ENCODE measurements around the gene KCNH5. TPM values are rescaled to one million over a fixed set of nuclear protein-coding genes. Genes with fewer than 3 reads are reported as not detected.

Gene KCNH5
- total RNA-seq, 1 experiment from 2014 or later = not detected

- DNase-seq (ENCODE audit: low read depth) = no peak
- in situ Hi-C loops (cut with HindIII; ENCODE audit: low pct_unique_long_range_greater_than_20kb, low sequenced_read_pairs) = no loop called here
Observed at GRCh38 chr14:62711351-62712023, 333.8 kb downstream of the KCNH5 start.

- DNase-seq (ENCODE audit: low read depth) = no peak
- in situ Hi-C loops (cut with HindIII; ENCODE audit: low pct_unique_long_range_greater_than_20kb, low sequenced_read_pairs) = no loop called here
Observed at GRCh38 chr14:62710811-62711210, 334.4 kb downstream of the KCNH5 start.

GRCh38 chr14:62709773-62710172, 335.5 kb downstream of the KCNH5 start:
- in situ Hi-C loops (cut with HindIII; ENCODE audit: low pct_unique_long_range_greater_than_20kb, low sequenced_read_pairs) = no loop called here
- DNase-seq (ENCODE audit: low read depth) = no peak

- in situ Hi-C loops (cut with HindIII; ENCODE audit: low pct_unique_long_range_greater_than_20kb, low sequenced_read_pairs) = no loop called here
Observed at GRCh38 chr14:62706217-62706616, 339.0 kb downstream of the KCNH5 start.

DNA sequence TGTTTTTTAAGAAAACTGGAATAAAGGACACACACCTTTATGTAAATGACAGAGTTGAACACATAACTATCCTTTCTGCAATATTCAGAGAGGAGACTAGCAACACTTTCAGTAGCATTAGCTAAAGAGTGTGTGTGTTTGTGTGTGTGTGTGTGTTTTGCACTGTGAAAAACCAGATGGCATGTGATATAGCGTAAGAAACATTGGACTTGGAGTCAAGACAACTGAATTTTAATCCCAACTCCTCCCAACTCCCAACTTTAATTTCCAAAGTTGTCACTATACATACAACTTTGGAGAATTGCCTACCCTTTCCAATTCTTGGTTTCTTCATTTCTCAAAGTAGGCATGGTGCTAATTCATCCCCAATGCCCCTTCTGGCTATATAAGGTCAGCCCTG, 347.8 kb downstream of the KCNH5 start:
- DNase-seq (ENCODE audit: low read depth) = no peak
- in situ Hi-C loops (cut with HindIII; ENCODE audit: low pct_unique_long_range_greater_than_20kb, low sequenced_read_pairs) = no loop called here

More at GRCh38 chr14:62706217-62706616, 339.0 kb downstream of the KCNH5 start:
- no peak for DNase-seq (ENCODE audit: low read depth)

DNA sequence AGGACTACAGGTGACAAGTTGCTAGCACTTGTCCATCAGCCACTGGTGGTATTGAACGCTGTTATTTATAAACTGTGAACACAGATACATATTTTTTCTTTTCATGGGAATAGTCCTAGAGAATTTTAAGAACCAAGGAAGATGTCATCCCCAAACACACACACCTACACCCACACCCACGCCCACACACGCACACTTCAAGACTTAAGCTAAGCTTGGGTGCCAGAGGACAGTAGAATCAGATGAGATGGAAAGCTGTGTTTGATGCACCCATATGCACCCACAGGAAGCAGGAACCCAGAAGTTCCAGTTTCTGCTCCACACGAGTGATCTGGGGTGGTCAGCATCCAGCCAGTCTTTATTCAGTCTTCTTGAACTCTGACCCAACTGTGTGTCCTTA, 348.3 kb downstream of the KCNH5 start:
- DNase-seq (ENCODE audit: low read depth) = no peak
- in situ Hi-C loops (cut with HindIII; ENCODE audit: low pct_unique_long_range_greater_than_20kb, low sequenced_read_pairs) = no loop called here

- no peak for DNase-seq (ENCODE audit: low read depth)
- in situ Hi-C loops (cut with HindIII; ENCODE audit: low pct_unique_long_range_greater_than_20kb, low sequenced_read_pairs) = no loop called here
Observed at GRCh38 chr14:62696331-62696924, 348.8 kb downstream of the KCNH5 start.

DNA sequence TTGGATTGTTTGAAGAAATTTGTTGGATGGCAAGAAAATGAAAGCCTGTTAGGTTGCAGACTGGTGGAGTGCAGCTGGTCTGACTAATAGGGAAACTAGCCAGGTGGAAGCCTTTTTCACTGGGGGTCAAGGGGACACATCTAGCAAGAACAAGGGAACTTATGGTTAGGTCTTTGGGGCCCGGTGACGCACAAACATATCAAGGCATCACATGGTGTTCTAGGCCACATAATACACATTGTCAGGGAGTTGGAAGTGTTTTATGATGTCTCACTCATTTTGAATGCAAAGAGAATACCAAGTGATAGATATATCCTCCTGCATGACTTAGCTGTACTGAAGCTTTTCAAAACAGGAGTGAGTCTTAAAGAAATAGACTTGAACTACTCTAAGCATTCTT, 351.2 kb downstream of the KCNH5 start:
- in situ Hi-C loops (cut with HindIII; ENCODE audit: low pct_unique_long_range_greater_than_20kb, low sequenced_read_pairs) = no loop called here
- no peak for DNase-seq (ENCODE audit: low read depth)

DNA sequence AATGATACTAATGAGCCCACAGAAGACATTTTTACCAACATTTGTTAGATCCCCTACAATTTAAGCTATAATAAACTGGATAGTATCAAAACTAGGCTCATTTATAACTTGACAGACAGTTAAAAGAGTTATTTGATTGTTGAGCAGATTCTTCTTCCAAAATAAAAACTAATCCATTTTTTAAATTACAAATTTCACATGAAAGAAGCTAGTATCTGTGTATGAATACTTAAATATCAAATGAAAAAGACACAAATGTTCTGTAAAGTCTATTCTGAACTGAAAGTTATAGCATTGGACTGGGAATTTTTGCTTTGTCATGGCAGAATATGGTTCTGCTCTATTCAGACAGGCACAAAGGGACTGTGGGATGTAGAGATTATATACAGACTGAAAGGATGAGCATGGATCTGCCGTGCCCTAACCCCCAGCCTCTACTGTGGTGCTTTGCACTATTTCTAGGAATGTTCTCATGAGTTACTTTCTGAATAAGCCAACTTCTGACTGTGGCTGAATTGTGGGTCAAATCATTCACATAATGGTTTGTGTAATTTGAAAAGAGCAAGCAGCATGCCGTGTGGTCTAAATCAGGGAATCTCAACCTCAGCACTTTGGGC, 352.7 kb downstream of the KCNH5 start:
- in situ Hi-C loops (cut with HindIII; ENCODE audit: low pct_unique_long_range_greater_than_20kb, low sequenced_read_pairs) = no loop called here
- DNase-seq (ENCODE audit: low read depth) = no peak

- in situ Hi-C loops (cut with HindIII; ENCODE audit: low pct_unique_long_range_greater_than_20kb, low sequenced_read_pairs) = no loop called here
- peak; percentile 60 for DNase-seq (ENCODE audit: low read depth)
Observed at GRCh38 chr14:62691647-62692489, 353.4 kb downstream of the KCNH5 start.

GRCh38 chr14:62689733-62690132, 355.5 kb downstream of the KCNH5 start:
- in situ Hi-C loops (cut with HindIII; ENCODE audit: low pct_unique_long_range_greater_than_20kb, low sequenced_read_pairs) = no loop called here
- no peak for DNase-seq (ENCODE audit: low read depth)

- in situ Hi-C loops (cut with HindIII; ENCODE audit: low pct_unique_long_range_greater_than_20kb, low sequenced_read_pairs) = no loop called here
- no peak for DNase-seq (ENCODE audit: low read depth)
Observed at GRCh38 chr14:62687818-62688217, 357.4 kb downstream of the KCNH5 start.

DNA sequence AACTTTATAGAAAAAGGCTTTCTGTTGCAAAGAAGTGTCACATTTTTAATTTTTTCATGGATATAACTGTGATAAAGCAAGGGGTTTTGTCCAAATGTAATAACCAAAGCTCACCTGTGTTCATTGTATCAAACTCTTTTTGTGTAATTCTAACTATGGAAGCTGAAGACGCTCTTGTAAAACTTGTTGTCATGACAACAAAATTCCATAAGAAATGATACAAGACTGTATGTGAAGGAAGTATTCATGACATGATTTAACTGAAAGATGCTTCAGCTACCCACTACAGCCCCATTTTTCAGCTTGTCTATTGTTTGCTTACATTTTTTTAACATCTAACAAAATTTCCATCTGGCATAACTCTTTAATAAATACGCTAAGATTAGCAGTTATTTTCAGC, 360.9 kb downstream of the KCNH5 start:
- no peak for DNase-seq (ENCODE audit: low read depth)
- in situ Hi-C loops (cut with HindIII; ENCODE audit: low pct_unique_long_range_greater_than_20kb, low sequenced_read_pairs) = no loop called here

- no peak for DNase-seq (ENCODE audit: low read depth)
- in situ Hi-C loops (cut with HindIII; ENCODE audit: low pct_unique_long_range_greater_than_20kb, low sequenced_read_pairs) = no loop called here
Observed at GRCh38 chr14:62682208-62682607, 363.1 kb downstream of the KCNH5 start.

GRCh38 chr14:62674563-62675237, 370.6 kb downstream of the KCNH5 start:
- in situ Hi-C loops (cut with HindIII; ENCODE audit: low pct_unique_long_range_greater_than_20kb, low sequenced_read_pairs) = no loop called here
- DNase-seq (ENCODE audit: low read depth) = no peak

DNA sequence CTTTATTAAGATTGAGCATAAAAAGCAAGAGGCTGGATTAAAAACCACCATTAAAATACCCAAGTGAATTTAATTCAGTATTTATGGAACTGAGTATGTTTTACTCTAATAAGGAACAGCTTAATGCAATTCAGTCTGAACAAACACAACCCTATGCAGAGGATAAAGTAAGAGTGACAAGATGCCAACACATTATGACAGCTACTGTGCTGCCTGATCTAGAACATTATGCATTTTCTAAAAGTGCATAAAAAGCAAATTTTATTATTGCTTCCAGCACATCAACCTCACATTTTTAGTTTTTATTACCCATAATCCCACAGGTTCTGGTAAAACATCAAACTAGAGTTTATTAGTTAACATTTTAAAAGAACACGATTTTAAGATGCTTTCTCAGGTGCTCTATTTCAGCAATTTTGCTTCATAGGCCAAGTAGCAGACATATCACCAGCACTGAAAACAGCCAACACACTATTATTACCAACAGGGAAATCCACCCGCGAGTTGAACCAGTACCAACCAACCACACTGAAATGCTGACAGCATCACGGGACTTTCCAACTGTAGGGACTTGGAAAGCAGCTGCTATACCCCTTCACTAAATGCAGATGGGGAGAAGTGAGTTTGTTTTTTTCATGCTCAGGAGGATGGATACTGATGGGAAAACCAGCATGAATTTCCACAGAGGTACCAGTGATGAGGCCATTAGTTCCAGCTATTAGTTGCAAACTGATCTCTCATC, 372.1 kb downstream of the KCNH5 start:
- no peak for DNase-seq (ENCODE audit: low read depth)
- in situ Hi-C loops (cut with HindIII; ENCODE audit: low pct_unique_long_range_greater_than_20kb, low sequenced_read_pairs) = no loop called here

GRCh38 chr14:62670526-62670925, 374.7 kb downstream of the KCNH5 start:
- in situ Hi-C loops (cut with HindIII; ENCODE audit: low pct_unique_long_range_greater_than_20kb, low sequenced_read_pairs) = no loop called here
- DNase-seq (ENCODE audit: low read depth) = no peak

DNA sequence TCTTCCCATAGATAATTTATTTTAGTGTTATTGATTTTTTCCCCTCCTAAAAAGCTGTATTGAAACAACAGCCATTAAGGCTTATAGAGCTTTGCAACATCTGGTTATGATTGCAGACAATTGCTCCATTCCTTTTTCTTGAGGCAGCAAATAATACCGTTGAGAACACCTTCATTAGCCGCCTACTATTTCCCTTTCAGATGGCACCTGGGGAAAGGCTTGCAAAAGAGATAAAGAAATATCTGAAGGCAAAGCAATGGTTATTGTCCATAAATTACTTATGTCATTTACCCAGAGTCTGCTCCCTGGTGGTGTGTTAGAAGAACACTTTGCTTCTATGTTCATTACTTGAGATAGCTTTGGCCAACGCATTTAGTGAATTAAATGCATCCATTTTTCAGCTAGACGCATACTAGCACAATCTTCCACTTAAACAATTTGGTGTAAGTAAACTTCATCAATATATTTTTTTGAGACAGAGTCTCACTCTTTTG, 377.8 kb downstream of the KCNH5 start:
- in situ Hi-C loops (cut with HindIII; ENCODE audit: low pct_unique_long_range_greater_than_20kb, low sequenced_read_pairs) = no loop called here
- DNase-seq (ENCODE audit: low read depth) = no peak

Data from Caki2 (cell line).